ENCODE data around the gene RER1. TPM values are rescaled to one million over a fixed set of nuclear protein-coding genes. Genes with fewer than 3 reads are reported as not detected.

RER1 gene
- polyA plus RNA-seq, 3 donors = 116 to 126 (median 119) TPM

DNA sequence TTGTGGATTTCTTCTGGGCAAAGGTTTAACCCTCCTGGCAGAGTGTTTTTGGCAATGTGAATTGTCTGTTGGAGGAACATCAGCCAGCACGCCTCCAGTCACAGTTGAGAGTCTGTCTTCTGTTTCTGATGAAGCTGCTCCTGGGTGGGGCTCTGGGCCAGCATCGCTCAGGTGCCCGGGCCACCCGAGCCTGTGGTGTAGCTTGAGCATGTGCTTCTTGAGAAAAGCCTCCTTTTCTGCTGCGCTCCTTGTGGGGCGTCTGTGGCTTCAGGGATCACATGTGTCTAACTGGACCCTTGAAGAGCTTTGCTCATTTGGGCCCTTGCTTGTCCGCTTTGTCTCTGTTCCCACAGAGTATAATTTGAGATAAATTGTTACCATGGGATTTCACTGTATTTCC lies 7.2 kb downstream of the RER1 start:
- DNase-seq (ENCODE audit: extremely low read depth in 1 of 11, low read depth in 9 of 11, low spot score in 4 of 11) = no peak

DNA sequence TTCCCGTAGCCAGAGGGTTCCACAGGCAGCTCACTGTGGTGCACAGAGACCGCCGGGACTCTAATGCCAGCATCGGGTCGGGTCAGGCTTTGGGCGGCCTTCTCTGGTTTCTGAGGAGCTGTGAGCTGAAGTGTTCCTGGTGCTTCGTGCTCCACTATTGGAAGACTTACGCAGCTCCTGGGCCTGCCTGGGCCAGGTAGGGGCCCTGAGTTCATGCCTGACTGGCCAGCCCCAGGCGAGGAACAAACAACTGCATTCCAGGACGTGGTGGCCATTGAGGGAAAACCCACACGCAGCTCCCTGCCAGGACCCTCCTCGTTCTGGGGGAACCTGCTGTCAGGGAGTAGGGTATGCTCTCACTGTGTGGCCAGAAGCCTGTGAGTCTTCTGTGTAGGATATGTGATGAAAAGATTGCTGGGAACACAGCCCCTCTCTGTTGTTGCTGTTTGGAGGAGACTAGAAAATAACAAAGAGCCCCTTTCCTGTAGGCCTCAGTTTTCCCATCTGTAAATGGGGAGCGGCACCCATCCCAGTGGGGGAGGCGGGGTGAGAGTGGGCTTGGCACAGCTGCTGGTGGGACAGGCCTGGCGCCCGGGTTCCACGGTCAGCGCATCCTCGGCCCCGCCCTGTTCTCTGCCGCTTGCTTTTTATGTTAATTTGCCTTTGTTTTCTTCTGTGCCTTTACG lies 8.4 kb downstream of the RER1 start:
- DNase-seq (ENCODE audit: extremely low read depth in 1 of 11, low read depth in 9 of 11, low spot score in 4 of 11) = peak in 1 of 11 donors; percentile 47

DNA sequence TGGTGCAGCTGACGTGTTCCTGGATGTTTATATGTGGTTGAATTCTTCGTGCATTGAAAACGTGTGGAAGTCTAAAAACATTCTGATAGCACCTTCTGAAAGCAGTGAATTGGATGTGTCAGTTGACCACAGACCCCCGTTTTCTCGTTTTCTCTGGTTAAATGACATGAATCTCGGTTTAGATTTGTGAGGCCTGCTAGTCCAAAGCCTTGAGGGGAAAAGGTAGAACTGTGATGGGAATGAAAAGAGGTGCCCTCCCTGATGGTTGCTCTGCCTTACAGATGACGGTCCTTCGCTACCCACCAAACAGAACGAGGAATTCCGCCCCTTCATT lies 8.9 kb downstream of the RER1 start:
- DNase-seq (ENCODE audit: extremely low read depth in 1 of 11, low read depth in 9 of 11, low spot score in 4 of 11) = no peak

DNA sequence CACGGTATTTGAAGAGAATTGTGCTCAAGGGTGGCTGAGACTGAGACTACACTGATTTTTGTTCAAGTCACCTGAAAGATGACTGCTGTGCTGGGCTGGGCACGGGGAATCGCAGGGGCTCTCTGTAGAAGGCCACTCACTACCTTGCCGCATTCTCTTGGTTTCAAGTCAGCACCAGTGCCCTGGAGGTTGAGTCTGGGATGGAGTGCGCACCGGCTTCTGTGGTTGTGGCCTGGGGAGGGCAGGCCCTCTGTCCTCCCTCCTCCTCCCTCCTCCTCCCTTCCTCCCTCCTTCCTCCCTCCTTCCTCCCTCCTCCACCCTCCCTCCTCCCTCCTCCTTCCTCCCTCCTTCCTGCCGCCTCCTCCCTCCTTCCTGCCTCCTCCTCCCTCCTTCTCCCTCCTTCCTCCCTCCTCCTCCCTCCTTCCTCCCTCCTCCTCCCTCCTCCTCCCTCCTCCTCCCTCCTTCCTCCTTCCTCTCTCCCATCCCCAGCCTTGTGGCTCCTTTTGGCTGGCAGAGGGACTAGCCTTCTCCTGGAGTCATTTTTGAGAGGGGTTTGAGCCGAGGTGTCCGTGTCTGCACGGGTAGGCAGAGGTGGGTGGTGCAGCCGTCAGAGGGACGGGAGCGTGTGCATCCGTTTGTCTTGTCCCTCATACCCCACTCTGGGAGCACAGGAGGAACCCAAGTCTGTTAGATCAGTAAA lies 9.5 kb downstream of the RER1 start:
- no peak for DNase-seq (ENCODE audit: extremely low read depth in 1 of 11, low read depth in 9 of 11, low spot score in 4 of 11)

DNA sequence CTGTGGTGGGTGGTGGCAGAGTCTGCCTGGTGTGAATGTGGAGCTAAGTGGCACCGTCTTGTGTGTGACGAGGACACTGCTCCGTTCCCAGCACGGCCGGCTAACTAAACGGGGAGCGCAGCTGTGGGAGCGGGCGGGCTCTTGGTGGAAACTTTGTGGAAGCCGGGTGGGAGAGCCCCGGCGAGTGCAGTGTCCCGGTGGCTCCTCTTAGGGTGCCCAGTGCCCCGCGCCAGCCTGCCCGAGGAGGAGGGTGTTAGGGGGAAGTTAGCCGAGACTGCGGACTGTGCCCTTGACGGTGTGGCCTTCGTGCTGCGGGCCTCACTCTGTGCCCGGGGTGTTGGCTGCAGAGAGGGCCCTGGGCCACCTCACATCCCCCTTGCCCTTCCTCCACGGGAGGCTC lies 10.8 kb downstream of the RER1 start:
- no peak for DNase-seq (ENCODE audit: extremely low read depth in 1 of 11, low read depth in 9 of 11, low spot score in 4 of 11)

DNA sequence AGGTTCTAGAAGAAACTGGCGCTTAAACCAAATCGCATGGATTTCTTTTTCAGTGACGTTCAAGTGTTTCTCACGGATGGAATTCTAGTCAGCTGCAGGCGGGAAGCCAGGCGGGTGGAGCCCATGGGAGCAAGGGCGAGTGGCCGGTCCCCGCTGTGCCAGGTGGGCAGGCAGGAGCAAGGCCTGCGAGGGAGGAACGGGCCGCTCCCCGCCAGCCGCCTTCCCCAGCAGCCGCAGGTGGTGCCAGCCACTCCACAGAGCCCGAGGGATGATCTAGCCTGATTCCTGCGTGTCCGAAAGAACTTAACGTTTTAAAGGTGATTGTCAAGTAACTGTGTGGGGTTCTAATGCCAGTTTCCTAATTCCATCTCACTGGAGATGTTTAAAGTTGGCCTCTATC lies 11.6 kb downstream of the RER1 start:
- DNase-seq (ENCODE audit: extremely low read depth in 1 of 11, low read depth in 9 of 11, low spot score in 4 of 11) = no peak

DNA sequence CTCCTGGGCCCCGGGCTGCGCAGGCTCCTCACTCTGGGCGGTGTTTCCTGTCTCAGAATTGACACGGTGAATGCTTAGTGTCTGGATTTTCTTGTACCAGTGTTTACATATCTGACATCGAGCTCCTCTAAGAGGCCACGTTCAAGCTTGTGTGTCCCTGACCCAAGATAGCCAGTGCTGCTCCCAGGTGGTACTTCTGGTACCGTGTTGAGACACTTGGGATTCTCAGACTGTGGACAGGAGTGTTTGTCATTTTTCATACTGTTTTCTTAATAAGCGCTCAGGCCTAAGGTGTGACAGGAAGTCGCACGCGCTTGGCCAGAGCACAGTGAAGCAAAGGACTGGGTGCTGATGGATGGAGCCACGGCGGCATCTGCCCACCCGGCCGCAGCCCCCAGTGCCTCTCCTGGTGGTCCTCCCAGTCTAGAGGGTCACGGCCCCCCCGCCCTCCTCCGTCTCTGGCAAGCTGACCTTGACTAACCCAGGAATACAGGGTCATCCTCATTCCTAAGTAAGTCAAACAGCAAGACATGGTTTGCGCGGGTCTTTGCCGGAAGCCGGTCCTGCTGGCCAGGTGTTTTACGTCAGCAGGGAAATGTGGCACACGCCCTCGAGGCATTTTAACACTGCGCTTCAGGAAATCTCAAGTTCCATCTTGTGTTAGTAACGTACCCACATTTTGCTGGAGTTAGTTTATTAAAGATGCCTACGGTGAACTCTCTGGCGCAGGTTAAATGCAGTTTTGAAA lies 12.7 kb downstream of the RER1 start:
- DNase-seq (ENCODE audit: extremely low read depth in 1 of 11, low read depth in 9 of 11, low spot score in 4 of 11) = no peak

DNA sequence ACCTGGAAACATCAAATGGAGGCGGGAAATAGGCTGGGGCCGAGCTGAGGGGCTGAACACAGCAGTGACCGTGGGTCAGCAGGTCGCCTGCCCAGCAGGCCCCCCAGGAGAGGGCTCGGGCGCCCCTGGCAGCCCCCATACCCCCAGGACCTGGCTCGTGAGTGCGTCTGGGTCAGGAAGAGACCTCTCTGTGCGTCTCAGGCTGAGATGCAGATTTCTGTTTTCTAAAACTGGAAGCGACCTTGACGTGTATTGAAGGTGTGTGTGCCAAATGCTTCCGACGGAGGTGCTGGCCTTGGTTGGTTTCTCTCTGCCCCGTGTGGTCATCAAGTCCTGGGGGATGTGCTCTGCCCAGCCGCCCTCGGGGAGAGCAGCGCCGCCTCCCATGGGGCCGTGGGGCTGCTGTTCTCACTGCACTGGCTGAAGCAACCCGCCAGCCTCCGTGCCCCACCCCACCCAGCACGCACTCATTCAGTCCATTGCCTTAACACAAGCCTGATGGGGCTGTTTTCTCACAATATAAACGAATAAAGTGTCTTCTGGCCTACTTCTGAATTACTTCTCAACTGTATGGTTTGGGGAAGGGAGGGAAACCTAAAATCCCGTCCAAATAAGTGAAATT lies 13.4 kb downstream of the RER1 start:
- DNase-seq (ENCODE audit: extremely low read depth in 1 of 11, low read depth in 9 of 11, low spot score in 4 of 11) = no peak

DNA sequence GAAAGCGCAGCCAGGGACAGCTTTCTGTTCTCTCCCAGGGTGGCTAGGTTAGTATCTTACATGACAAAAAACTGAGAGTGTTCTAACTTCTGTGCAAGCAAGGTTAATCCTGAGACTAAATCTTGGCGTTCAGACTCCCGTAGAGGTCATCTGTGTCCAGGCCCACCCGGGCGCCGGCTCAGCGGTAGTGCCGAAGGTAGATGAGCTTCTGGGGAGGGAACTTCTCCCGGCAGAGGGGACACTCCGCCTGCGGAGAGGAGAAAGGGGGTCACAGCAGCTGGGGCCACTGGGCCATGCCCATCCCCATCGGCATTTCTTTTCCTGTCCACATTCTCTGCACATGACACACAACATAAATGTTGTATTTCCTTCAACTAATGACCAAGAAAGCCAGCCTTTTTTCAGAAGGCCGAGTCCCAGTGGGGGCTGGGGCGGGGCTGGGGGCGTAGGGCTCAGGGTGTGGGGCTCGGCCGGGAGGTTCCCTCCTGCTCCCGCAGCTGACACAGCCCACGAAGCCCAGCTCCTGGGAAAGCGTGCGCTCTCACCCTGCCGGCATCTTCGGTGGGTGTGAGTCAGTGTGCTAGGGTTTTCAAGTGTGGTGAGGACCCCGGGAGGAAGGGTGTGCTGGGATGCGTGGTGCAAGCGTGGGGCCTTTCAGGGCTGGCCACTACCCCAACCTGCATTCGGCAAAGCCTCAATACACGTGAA lies 14.1 kb downstream of the RER1 start:
- no peak for DNase-seq (ENCODE audit: extremely low read depth in 1 of 11, low read depth in 9 of 11, low spot score in 4 of 11)

DNA sequence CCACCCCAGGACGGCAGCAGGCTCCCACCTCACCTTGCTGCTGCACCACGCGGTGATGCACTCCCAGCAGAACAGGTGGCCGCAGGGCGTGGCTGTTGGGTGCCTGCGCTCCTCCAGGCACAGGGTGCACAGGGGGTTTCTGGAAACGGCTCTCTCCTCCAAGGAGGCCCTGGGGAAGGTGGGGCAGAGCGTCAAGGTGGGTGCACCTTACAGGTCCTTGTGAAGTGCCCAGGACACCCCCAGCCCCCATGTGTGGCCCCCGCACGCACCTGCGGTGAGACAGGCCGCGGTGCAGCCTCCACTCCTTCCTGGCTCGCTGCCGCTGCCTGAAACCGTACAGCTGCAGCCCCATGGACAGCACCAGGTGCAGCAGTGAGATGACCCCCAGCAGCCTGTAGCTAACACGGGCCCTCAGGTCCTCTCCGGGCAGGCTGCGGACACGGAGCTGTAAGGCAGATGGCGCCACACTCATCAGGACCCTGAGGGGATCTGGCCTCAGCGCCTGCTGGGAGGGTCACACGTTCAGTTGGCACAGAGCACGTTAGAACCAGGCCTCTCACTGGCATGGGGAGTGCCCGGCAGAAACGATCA lies 14.9 kb downstream of the RER1 start:
- DNase-seq (ENCODE audit: extremely low read depth in 1 of 11, low read depth in 9 of 11, low spot score in 4 of 11) = no peak

DNA sequence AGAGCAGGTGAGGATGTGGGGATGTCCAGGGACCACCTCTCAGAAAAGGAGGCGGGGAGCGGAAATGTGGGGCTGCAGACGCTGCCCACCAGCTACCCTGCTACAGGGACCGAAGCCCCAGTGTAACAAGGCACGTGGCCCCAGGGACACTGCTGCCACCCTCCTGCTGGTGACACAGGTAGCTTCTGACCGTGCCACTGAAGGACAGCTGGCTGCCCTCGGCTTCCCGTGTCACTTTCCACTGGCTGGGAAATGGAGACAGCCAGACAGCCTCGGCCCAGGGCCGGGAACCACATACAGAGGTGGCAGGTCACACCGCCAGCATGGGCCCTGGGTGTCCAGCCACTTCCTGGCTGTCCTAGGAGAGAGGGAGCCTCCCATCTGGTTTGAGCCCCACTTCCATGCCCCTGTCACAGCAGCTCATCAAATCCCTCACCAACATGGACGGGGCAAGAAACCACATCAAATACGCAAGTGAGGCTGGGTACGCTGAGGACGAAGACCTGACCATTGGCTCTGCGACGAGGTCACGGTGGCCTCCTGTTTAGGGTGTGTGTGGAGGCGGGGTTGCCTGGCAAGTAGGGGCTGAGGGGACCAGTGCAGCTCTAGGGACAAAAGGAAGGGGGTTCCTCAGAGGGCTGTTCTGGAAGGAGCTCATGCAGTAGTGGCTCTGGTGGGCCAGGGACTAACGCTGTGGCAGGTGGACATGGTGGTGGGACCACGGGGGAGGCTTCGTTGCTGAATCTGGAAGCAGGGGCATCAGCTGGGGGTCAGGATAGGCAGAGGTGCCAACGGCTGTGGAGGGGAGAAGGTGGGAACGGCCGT lies 15.7 kb downstream of the RER1 start:
- no peak for DNase-seq (ENCODE audit: extremely low read depth in 1 of 11, low read depth in 9 of 11, low spot score in 4 of 11)

DNA sequence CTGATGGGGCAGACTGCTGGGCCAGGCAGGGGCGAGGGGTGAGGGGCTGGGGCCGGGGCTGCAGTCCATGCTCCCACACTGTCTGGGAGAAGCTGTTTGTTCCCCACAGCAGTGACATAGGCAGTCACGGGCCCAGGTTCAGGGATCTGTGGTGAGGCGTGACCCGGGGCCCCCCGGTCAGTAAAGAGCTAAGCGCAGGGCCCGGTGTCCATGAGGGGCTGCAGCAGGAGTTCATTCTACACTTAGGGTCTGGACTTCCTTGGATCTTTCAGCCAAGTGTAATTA lies 16.3 kb downstream of the RER1 start:
- DNase-seq (ENCODE audit: extremely low read depth in 1 of 11, low read depth in 9 of 11, low spot score in 4 of 11) = no peak

DNA sequence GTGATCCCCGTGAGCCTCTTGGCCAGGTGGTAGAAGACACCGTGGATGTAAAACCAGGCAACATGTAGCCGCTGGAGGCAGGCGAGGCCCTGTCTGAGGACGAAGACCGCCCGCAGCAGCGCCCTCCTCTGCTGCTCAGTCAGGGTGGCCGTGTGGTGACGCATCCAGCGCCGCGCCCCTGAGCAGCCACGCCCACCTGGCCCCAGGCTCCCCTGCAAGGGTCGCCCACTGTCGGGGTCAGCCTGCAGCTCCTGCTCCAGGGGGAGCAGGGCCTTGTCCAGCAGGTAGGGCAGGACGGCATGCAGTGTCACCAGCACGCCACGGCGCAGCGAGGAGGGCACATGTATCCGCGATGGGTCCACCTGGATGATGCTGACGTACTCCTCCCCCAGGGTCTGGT lies 16.8 kb downstream of the RER1 start:
- no peak for DNase-seq (ENCODE audit: extremely low read depth in 1 of 11, low read depth in 9 of 11, low spot score in 4 of 11)

DNA sequence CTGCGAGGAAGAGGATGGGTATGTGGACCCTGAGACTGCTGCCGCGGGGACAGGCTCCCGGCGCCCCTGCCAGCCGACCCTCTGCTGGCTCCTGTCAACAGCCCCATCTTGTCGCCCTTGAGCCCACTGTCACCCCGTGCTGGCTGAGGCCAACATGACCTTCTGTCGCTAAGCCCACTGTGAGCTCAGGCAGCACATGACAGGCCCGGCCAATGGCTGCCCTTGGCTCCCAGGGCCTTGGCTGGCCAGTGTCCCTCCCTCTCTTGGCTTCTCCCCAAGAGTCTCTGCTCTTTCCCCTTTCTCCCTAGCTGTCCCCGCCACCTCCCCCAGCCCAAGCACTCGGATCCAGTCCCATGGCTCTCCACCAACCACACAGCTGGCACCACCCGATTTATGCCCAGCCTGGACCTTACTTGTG lies 17.2 kb downstream of the RER1 start:
- DNase-seq (ENCODE audit: extremely low read depth in 1 of 11, low read depth in 9 of 11, low spot score in 4 of 11) = no peak

DNA sequence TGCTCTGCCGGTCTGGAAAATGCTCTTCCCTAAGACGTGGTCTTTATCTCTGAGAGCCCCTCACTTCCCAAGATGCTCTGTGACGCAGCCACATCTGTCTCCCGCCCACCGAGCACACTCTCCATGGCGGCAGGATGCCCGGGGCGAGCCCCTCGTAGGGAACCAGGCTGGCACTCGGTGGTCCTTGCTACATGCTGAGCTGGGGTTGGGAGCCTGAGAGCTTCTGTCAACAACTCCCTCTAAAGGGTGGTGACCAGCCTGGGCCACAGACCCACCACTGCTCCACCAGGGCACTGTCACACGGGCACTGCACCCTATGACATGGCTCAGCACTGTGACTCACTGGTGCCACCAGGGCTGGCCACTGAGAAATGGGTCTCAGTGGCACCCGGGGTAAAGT lies 18.1 kb downstream of the RER1 start:
- DNase-seq (ENCODE audit: extremely low read depth in 1 of 11, low read depth in 9 of 11, low spot score in 4 of 11) = no peak

DNA sequence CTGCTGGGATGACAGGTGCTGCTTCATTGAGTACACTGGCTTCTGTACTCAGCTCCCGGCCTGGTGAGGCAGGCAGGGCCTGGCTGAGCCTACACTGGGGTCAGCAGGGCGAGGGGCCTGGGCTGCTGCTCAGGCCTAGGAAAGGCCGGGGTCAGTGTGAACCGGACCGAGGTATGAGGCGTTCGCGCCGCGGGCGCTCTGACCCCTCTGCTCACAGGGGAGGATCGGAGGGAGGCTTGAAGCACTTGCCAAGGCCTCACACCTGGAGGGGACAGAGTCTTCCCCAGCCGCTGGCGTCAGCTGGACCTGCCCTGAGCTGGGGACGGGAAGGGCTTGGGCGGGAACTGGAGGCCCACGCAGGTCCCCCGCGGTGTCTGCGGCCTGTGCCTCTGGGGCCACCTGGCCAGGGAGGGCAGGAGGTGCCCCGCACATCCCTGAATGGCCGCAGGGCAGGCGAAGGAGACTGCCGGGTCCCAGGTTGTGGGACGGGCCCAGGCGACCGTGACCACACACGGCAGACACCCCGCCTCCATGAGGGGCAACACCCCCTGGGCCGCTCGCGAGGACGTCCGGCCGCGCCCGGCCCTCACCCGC lies 20.3 kb downstream of the RER1 start:
- no peak for DNase-seq (ENCODE audit: extremely low read depth in 1 of 11, low read depth in 9 of 11, low spot score in 4 of 11)

DNA sequence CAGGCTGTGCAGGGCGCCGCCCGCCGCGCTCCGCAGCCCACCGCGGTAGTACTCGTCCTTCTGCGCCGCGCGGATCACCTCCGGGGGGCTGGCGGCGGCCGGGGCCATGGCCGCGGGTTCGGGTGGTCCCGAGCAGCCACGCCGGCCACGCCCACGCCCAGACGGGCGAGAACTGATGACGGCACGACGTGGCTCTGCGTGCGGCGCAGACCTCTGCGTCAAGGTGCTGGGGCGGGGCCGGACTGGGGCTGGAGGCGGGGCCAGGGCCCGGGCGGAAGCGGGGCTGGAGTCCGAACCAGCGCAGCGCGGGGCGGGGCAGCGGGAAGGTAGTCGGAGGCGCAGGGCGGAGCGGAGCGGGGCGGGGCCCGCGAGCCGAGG lies 20.7 kb downstream of the RER1 start, which contains the start of gene PEX10:
TSS of gene PEX10 (minus strand) at position 170 of the 378 bp plus-strand sequence. CDS start at position 108, 62 bp downstream.
- peak; percentile 81 to 97 (median 94) for DNase-seq (ENCODE audit: extremely low read depth in 1 of 11, low read depth in 9 of 11, low spot score in 4 of 11)
